GM21786 (cell line): ENCODE data around the gene SLCO3A1.

Experiments
- ATAC-seq: cut with Tn5 transposase; IDR thresholded peaks from one replicate; pipeline ENCODE4 v1.9.1; 2021; ENCODE audit not compliant: unreplicated experiment

The SLCO3A1 gene

DNA sequence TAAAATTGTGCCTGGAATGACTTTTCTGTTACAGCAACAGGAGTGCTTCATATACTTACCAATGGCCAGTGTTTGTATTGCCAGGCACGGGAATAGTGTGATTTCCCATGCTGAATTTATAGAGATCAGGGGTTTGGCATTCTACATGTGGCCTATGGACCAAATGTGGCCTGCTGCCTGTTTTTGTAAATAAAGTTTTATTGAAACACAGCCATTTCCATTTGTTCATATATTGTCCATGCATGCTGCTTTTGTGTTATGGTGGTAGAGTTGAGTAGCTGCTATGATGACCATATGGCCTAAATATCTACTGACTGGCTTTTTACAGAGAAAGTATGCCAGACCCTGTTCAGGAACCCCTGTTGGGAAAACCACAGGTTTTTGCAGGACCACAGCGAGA is 55.6 kb downstream of the SLCO3A1 start:
- ATAC-seq: no peak

DNA sequence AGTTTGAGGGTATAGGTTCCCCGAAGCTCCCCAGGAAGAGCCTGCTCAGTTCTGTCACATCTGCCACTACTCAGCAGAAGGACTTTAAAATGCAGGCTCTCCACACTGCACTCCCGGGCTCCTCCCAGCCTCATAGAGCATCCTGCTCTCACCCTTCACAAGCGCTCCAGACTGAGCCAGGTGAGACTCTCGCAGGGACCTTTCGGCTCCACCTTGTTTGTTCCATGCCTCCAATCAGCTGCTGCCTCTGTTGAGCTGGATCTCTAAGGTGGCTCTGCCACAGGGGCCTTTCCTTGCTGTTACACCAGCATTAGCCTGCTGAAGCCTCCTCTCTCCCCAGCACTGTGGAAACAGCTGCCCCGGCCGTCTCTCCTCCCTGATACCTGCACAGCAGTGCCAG is 56.1 kb downstream of the SLCO3A1 start:
- ATAC-seq: no peak

DNA sequence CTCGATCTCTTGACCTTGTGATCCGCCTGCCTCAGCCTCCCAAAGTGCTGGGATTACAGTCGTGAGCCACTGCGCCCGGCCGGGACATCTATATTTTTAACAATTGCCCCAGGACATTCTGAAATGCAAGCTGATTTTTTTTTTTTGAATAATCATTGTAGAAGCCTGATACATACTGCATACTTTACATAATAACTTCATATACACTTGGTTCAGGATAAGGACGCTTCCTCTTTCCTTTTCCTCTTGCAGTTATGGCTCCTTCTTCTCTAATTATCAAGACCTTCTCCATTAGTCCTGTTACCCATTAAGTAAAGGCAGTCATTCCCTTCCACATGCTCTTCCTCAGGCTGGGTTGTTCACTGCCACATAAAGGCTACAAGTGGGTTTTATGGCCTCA is 58.3 kb downstream of the SLCO3A1 start:
- no peak for ATAC-seq

DNA sequence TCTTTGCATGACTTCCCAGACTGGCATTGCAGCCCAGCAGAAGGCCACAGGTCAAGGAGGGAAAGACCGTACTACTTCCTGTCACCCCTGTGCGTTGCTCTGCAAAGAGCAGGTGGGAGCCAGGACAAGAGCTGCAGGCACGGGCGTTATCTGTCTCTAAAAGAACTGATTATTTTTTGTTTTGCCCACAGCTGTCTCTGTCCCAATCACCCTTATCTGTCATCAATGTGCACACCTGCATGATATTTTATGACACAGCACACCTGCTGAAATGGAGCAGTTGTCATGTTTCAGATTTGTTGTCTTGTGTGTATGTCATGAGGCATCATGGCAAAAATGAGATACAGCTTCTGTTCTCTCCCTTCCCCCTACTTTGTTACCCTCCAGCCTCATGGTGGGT is 58.8 kb downstream of the SLCO3A1 start:
- no peak for ATAC-seq

DNA sequence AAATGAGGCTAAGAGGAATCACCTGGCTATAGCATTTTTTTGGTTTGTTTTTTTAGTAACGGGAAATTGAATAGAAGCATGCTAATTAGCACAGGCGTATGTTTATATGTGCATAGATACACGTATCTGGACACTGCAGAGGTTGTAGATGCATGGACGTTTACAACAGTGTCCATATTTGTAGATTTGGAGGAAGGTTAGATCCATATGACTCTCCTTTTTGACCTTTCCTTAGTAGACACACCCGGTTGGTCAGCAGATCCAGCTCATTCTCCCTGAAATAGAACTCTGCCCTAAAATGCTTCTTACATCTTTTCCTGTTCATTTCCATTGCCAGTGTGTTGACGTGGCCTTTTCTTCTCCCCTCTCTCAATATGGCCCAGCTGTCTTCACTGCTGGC is 60.1 kb downstream of the SLCO3A1 start:
- no peak for ATAC-seq

DNA sequence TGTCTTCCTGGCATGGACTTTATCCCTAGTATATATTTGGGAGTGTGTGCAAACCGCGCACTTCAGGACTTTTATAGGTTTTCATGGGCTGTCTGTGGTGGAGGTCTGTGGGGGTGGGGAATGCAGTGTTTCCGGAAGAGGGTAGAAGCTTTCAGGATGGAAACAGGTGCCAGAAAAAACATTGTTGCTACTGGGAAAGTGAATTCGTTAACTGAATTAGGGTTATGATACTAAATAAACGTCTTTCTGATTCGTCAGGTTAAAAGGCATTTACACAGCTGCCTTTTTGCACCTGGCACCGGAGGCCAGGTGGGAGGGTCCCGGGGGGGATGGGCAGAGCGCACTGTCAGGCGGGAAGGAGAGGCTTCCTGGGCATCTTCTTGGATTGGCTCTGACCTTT is 62.1 kb downstream of the SLCO3A1 start:
- no peak for ATAC-seq

DNA sequence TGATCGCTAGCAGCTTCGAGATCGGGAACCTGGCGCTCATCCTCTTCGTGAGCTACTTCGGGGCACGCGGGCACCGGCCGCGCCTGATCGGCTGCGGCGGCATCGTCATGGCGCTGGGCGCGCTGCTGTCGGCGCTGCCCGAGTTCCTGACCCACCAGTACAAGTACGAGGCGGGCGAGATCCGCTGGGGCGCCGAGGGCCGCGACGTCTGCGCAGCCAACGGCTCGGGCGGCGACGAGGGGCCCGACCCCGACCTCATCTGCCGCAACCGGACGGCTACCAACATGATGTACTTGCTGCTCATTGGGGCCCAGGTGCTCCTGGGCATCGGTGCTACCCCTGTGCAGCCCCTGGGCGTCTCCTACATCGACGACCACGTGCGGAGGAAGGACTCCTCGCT is 62.5 kb downstream of the SLCO3A1 start:
- ATAC-seq: no peak

DNA sequence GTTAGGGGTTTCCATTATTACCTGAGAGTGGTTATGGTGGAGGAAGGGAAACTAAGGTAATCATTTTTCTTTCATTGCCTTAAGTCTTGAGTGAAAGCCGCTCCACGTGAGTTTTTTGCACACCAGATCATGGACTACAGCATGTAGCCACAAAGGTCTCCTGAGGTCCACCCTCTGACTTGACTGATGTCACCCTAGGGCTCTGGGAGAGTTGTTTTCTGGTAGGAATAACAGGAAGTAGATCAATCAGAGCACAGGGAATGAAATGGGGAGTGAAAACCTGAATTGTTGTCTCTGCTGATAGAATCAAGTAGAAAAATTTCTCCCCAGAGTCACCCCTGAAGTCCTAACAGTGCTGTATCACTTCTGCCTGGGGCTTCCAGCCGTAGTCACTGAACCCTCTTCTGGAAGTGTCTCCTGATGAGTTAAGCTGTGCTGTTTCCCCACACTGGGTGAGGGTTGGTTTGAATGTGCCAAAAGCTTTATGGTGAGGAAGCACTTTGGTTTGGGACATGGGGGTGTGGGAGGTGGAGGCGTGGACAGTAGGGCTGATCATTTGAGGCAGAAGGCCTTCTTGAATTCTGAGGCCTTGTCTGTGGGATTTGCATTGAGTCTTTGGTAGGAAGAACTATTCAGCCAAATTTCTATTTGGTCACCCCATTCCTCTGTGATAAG is 64.3 kb downstream of the SLCO3A1 start:
- no peak for ATAC-seq

DNA sequence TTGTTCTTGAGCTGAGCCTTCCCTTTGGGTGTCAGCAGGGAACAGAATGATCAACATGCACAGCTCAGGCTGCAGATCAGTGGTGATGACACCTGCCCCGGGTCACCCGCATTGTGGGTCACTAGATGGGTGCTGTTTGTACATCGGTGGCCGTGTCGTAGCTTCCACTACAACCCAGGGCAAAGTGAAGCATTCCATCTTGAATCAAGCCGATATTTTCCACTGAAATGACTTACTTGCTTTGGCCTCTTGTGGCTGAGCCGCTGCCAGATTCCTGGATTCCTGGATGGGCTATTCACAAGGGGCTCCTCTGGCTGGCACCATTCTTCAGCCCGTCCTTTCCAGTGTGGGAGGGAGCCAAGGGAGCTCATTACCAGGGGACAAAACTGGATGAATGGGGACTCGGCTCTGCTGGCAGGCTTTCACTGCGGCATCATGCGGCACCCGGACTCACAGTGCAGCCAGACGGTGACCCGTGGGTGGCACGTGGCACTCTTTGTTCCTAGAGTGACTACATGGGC is 65.6 kb downstream of the SLCO3A1 start:
- no peak for ATAC-seq

DNA sequence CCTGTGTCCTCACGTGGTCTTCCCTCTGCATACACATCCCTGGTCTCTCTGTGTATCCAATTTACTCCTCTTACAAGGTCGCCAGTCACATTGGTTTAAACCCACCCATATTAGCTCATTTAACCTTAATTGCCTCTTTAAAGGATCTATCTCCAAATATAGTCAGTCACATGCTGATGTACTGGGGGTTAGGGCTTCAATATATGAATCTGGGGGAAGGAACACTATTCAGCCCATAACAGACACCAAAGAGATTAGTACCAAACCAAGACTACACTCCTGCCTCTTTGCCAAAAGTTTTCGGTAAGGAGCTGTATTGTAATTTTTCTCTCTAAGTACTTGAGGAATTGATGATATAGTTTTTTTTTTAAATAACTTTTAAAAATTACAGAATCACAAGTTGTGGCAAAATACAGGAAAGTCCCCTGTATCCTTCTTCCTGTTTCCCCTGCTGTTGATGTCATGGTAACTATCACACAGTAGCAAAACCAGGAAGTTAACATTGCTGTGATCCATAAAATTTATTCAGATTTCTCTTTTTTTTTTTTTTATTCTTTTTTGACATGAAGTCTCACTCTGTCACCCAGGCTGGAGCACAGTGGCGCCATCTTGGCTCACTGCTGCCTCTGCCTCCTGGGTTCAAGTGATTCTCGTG is 67.8 kb downstream of the SLCO3A1 start:
- no peak for ATAC-seq

DNA sequence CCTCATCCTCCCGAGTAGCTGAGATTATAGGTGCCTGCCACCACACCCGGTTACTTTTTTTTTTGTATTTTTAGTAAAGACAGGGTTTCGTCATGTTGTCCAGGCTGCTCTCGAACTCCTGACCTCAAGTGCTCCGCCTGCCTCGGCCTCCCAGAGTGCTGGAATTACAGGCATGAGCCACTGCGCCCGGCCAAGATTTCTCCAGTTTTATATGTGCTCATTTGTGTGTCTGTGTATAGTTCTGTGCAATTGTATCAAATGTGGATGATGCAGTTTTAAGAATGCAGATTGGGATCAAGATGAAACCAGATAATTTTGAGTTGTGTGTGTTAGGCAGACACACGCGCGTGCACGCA is 68.3 kb downstream of the SLCO3A1 start:
- ATAC-seq: no peak

DNA sequence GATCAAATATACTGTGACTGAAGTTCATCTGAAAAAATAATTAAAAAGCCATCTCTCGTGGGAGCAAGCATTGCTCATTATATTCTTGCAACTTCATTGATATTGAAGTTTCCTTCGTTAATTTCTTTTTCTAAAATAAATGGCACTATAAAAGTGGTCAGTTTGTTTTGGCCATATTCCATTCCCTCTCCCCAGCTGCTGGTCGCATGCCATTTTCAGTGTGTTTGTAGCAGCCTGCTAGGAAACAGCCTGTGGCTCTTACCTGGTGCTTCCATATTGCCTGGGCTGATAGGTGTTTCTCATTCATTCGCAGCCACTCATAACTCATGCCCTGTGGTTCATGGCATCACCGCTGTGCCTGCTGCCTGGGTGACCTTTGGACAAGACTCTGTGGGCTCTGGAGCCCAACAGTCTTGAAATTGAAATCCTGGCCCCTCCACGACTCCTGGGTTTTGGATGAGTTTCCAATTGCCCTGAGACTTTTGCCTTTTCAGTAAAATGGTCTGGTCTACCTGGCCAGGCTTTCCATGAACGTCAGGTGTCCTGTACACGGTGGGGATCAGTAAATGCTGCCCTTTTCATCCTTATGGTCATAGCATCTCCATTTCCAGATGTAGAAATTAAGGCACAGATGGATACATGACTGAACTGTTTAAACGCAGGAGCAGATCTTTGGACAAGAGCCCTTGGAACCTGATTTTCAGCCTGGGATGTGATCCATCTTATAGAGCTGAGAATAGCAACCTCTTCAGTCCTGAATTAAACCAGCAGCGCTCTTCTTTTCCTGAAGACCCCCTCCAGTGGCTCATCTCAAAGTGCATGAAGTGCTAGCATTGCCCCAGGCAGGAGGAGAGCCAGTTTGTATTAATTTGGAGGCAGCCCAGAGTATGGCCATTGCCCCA is 69.4 kb downstream of the SLCO3A1 start:
- ATAC-seq: no peak

DNA sequence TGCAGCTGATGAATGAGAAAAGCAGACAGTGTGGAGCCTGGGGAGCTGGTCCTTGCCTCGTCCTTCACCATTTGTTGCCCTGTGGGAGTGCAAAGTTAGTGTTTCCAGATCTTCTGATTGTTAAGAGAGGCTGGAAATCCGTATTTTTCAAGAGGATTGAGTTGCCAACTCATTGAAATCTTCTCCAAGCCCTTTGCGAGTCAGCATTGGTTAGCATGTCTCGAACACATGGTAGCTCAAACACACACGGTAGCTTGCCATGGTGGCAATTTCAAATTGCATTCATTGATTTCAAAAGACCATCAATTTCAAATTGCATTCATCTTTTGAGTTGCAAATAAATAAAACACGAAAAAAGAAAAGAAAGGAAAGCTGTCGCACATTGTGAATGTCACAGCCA is 70.7 kb downstream of the SLCO3A1 start:
- no peak for ATAC-seq

DNA sequence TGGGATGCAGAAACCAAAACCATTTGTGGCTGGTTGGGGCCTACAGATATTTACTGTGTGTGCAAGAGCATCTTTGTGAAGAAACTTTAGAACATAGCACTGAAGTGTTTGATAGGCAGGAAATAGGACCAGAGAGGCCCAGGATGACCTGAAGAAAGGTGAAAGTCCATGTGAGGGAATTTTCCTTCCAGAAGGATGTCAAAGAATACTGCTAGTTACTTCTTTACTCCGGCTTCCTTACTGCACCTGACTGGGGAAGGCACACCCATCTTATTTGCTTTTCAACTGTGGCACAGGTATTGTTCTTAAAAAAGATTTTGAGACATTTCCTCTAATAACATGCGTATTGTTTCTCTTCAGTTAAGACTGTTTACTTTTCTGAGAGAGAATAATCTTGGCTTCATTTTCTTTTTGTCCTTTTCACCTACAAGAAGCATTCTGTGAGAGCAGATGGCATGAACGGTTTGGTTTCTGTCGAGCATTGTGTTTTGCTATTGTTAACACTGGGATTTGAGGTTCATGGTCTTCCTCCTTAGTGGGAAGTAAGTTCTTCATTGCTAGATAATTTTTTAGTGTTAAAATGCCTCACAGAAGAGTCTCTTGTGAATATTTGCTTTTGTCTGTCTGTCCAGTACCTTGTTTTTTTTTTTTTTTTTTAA is 71.5 kb downstream of the SLCO3A1 start:
- no peak for ATAC-seq

DNA sequence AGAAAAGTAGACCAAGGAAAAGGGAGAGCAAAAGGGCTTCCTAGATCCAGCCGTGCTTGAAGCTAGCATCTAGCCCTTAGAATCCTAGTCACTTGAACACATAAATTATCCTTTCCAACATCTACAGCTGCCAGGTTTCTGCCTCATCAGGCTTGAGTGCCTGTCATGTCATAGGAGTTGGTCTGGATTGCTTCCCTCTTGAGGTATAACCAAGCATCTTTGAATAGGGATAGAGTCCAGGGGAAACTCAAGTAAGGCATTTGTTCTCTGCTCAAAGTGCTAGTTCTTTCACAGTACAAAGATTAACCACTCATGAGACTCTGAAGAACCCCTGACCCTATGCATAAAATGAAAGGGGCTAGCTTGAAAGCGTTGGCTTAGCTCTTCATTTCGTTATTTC is 72.3 kb downstream of the SLCO3A1 start:
- ATAC-seq: no peak

DNA sequence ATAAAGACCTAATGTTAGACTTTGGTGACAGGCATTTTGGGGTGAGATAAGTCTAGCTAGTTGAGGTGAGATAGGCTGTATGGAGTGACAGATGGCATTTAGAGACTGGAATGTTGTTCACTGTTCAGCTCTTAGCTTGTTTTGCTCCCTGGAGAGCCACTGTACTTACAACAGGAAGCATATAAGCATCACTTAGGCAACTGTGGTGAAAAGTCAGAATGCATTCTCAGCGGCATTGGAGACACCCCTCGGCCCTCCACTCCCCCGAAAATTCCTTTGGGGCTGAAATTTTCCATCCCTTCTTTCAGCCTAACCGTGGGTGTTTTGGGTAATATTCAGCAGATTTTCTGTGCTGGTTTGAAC is 73.4 kb downstream of the SLCO3A1 start:
- ATAC-seq: no peak

DNA sequence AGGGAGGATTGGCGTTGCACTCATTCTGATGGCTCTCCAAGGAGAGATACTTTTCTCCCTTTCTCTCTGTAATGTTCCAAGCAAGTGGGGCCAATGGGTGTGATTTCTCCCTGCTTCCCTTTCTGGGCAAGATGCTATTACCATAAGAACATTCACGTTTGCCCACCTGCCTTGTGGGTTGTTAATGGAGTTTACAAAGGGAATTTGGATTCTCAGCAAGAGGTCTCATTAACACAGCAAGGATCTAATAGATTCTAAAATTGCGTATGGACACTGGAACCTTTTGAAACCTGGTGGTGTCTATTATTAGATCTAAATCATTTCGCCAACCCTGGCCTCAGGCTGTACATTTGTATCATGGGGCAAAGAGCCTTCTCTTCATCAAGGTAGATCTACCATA is 74.1 kb downstream of the SLCO3A1 start:
- no peak for ATAC-seq

DNA sequence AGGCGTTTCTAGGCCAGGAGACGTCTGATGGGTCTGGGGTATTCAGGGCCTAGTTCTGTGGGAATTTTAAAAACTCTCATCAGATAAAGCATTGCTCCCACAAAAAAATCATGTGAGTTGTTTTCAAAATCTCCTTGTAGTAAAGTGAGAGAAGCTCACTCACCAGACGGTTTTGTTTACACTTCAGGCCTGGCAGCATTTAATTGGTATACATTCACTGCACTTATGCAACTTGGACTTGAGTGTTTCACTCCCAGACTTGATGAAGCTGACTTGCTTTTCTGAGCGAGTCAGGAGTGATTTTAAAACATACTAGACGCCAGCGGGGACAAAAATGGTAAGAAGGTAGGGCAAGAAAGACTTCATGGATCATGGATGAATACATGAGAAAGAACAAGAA is 75.2 kb downstream of the SLCO3A1 start:
- no peak for ATAC-seq

DNA sequence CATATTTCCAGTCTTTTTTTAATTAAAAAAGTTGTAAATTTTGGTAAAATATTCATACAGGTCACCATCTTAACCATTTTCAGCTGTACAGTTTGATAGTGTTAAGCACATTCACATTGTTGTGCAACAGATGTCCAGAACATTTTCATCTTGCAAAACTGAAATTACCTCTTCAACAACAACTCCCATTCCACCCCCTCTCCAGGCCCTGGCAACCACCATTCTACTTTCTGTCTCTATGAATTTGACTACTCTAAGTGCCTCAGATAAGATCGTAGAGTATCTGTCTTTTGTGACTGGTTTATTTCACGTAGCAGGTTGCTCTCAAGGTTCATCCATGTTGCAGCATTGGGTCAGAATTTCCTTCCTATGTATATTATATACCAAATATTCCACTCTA is 76.0 kb downstream of the SLCO3A1 start:
- no peak for ATAC-seq

DNA sequence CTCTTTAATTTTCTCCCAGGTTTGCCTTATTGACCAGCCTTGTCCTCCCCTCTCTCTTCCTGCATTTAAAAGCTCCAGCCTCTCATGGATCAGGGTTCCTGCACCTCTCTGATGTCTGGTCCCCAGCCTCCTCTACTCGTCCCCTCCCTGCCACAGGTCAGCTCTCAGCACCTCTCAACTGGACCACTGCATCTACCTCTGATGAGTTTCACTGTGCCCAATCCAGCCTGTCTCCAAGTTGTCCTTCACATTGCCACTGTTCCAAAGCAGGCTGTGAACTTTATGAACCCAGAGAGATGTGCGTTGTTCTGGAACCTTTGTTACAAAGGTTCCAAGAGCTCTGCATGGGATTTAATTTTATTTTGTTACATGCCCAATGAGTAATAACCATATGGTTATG is 76.6 kb downstream of the SLCO3A1 start:
- no peak for ATAC-seq

DNA sequence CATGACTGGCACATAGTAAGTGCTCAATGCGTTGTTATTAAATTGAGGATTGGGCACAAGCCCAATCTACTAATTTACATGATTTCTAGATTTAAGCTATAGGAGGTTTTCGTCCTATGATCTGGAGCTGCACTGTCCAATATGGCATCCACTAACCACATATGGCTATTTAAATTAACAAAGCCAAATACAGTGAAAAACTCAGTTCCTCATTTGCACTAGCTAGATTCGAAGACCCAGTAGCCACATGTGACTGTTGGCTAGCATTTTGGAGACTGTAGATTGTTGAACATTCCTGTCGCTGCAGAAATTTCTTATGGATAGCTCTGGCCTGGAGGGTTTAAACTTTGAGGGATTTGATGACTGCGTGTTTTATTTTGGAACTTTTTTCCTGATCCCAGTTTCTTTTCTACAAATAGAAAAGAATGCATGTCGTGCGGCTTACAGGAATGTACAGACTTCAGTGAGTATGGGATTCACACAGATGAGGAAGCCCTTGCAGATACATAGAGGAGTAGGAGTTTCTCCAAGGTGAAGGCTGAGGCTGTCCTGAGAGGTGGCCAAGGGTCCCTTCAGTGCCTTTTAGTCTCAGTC is 82.8 kb downstream of the SLCO3A1 start:
- no peak for ATAC-seq
